Measurements from ENCODE around the gene GPX4.
"Not testable (repeated sequence)": the region's sequence is repeated elsewhere in the genome, so short reads cannot be mapped to it uniquely, and the experiment has no call there.

The GPX4 gene

GRCh38 chr19:1105008-1105872 lies 1.4 kb downstream of the GPX4 start:
- no peak for DNase-seq

GRCh38 chr19:1105873-1106840 lies 2.4 kb downstream of the GPX4 start:
- no peak for DNase-seq

GRCh38 chr19:1106841-1107660 lies 3.3 kb downstream of the GPX4 start:
- DNase-seq: no peak

DNA sequence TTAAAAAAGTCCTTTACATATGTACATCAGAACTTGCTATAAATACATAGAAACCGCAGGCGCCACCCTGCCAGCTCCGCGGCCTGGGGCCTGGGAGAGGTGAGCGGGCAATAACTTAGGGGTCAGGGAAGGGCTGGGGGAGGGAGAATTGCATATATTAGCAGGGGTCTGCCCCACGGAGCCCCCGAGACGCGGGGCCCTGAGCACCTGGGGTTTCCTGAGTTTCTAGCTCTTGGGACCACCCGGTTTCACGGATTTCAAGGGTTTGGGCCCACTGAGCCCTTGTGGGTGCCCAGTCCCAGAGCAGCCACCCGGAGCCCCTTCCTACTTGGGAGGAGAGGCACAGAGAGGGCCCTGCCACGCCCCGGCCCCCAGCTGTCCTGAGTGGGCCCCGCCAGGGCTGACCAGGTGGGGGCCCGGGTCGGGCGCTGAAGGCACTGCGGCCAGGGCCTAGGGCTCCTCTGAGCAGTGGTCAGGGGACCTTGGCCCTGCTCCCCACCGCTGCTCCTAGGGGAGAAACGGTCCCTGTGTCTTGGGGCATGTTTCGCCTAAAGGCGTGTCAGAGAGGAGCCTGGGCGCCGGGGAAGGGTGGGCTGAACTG lies 4.0 kb downstream of the GPX4 start:
- DNase-seq: no peak

DNA sequence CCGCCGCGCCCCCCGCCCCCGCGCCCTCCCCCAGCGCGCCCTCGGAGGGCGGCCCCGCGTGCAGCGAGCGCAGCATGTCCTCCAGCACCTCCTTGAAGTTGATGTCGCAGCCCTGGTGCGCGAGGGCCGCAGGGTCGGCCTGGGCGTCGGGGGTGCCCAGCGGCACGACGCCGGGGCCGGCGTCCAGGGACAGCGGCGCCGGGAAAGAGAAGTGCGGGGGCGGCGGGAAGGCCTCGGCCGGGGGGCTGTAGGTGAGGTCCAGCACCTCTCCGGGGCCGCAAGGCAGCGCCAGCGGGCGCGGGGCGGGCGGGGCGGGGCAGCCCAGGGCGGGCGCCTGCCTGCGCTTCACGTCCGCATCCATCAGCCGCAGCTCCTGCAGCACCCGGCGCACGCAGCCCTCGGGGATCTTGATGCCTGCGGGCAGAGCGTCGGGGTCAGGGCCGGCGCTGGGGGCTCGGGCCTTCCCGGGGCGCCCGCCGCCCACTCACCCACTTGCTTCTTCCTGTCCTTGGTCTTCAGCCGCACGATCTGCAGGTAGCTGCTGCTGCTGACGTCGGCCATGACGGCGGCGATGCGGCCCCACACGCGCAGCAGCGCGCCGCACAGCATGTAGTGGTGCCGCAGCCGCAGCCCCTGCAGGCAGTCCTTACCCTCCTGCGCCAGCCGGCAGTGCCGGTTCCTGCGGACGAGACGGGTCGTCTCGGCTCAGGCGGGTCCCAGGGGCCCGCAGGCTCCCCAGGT lies 4.7 kb downstream of the GPX4 start:
- DNase-seq: no peak

DNA sequence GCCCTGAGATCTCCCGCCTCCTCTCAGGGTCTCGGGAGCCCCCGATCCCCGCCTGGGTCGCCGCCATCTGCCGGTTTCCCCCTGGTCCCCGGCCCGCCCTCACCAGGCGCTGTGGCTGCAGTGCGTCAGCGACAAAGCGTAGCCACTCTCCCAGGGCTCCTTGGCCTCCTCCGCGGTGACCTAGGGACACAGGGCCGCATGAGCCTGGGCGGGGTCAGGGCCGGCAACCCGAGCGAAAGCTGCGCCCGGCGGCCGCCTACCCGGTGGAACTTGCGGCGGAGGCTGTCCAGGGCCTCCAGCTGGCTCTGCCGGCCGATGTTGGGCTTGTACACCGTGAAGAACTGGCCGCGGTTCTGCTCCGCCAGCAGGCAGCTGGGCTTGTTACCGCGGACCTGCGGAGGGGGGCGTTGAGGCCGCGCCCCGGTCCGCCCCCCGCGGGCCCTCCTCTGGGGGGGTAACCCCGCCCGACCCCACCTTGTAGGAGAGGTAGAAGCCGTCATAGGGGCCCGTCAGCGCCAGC lies 5.3 kb downstream of the GPX4 start:
- DNase-seq: no peak

DNA sequence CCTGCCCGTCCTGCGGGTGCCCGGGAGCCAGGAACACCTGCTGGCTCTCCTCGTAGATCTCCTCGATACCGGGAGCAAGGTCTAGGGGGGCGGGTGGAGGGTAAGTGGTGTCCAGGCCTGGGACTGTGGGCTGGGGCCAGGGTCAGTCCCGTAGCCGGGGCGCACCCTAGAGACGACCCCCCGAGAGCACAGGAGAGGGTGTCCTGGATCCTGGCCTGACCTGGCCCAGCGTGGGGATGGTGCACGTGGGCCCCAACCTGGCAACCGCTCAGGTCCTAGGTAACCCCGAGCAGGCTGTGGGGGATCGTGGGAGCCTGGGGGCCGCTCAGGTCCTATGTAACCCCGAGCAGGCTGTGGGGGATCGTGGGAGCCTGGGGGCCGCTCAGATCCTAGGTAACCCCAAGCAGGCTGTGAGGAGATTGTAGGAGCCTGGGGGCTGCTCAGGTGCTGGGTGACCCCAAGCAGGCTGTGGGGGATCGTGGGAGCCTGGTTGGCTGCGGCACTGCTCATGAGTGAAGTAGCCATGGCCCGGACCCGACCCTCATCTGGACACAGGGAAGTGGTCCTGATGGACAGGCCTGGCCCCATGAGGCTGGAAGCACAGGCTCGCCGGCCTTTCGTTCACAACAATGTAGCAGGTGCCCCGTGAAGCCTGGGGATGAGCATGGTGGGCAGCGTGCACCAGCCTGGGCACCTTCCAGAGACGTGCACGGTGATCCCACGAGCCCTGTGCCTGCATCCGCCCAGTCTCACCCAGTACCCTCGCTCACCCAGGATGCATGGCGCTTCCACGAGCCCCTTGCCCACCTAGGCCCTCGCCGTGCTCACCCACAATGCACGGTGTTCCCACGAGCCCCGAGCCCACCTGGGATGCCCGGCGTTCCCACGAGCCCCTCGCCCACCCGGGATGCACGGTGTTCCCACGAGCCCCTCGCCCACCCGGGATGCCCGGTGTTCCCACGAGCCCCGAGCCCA lies 6.2 kb downstream of the GPX4 start:
- no peak for DNase-seq

GRCh38 chr19:1110809-1111640 lies 7.2 kb downstream of the GPX4 start:
- no peak for DNase-seq

- DNase-seq: no peak
Measured at GRCh38 chr19:1111641-1112267, 8.0 kb downstream of the GPX4 start.

GRCh38 chr19:1112268-1113029 lies 8.7 kb downstream of the GPX4 start:
- no peak for DNase-seq

- peak; percentile 39 for DNase-seq
Measured at GRCh38 chr19:1113030-1113985, 9.5 kb downstream of the GPX4 start.

DNA sequence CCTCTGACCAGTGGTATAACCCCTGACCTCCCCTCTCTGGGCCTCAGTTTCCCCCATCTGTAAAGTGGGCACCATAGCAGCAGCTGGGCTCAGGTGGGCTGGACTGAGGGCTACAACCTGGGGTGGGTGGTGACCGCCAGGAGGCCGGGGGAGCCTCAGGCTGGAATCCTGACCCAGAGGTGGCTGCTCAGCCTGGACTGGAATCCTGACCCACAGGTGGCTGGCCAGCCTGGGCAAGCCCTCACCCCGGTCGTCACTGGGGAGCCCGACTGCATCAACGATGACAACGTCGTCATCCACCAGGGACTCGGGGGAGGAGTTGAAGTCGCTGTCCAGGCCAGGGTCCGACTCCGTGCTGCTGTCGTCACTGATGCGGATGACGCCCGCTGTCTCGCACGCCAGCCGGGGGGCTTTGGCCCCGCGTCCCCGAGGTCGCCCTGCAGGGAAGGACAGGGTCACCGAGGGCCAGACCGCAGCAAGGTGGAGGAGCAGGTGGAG lies 10.2 kb downstream of the GPX4 start:
- no peak for DNase-seq

GRCh38 chr19:1114728-1115127 lies 10.9 kb downstream of the GPX4 start:
- DNase-seq: not testable (repeated sequence)

DNA sequence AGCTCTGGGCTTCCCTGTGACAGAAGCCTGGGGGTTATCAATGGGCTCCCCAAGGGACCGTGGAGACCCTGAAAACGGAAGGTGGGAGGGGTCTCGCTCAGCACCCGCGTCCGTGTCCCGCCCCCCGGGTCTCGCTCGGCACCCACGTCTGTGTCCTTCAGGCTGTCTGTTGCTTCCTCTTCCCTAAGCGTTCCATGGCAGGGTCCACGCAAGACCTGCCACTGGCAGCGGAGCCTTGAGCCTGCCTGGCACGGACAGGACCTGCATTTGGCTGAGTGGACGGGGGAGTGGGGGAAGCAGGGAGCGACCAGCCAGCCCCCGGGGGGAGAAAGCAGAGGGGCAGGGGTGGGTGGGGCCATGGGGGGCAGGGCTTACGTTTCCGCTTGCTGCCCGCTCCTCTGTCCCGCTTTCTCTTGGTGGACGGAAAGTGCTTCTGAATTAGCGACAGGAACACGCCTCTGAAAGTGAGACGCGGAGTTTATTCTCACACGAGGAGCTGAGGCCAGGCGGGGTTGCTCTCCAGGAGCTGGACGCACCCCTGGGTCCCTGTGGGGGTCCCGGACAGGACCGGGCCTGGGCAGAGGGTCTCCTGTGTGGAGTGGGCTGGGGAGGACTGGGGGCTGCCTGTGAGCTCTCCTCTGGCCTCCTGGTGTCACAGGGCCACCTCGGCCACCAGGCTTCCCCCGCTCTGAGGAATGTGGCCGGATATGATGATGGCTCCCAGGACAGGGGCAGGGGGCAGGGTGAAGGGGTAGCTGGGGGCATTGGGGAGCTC lies 12.0 kb downstream of the GPX4 start:
- DNase-seq: no peak

DNA sequence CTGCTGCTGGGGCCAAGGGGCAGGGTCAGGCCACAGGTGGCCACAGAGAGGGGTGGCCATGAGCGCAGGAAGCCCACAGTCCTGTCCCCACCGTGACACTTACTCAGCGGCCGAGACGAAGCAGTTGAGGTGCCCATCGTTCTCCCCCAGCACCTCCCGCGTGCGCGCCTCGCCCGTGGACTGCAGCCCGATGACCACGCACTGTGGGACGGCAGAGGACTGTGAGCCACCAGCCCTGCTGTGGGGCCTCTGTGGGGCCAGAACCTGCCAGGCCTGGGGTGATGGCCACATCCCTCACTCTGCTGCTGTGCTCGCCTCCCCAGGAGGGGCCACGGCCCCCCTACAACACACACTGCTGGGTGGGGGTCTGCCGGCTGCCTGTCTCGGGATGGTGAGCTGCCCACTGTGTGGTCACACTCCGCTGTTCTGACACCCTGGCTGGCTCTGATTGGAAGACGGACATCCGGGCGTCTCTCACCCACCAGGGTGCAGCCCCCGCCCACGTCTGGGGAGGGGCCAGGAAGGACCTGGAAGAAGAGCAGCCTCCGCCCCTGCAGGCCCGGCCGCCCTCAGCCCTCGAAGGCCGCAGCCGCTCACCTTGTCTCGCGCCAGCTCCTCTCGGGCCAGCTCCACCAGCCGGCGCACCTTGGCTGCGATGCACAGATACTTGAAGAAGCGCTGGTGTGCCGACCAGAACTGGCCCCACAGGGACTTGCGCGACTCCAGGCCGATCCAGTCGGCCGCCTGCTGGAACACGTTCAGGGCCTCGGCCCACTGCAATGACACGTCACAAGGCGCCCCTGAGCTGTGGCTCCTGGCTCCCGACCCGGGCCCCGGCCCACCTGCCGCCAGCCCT lies 13.2 kb downstream of the GPX4 start:
- DNase-seq: no peak
